K562 (cell line): ENCODE data around the gene MCM9.

Experiments
- EP300 ChIP-seq: IDR thresholded peaks from 2 replicates; pipeline ENCODE4 v1.6.1; 2012; ENCODE audit warnings: low read length, improper control_type of control experiment
- HLTF ChIP-seq: fragments of 450-650 bp; IDR thresholded peaks from 2 replicates; pipeline ENCODE4 v1.6.1; 2016
- POLR2A ChIP-seq: fragments of 450-650 bp; conservative IDR thresholded peaks from 2 replicates; pipeline ENCODE4 v1.6.1; 2016
- TF ChIP-seq, protein P1 (sequence below), 3 experiments: IDR thresholded peaks in 2 of 3; conservative IDR thresholded peaks in 1 of 3; 2 replicates each; pipeline ENCODE4 v1.5.1; 2011 to 2012; ENCODE audit warnings: low read length in 3 of 3, mild to moderate bottlenecking in 3 of 3, control low read depth in 2 of 3, improper control_type of control experiment in 1 of 3, inconsistent platforms in 1 of 3, low read depth in 1 of 3, mixed read lengths in 1 of 3, moderate library complexity in 1 of 3; ENCODE audit not compliant: insufficient read depth in 2 of 3

DNA sequence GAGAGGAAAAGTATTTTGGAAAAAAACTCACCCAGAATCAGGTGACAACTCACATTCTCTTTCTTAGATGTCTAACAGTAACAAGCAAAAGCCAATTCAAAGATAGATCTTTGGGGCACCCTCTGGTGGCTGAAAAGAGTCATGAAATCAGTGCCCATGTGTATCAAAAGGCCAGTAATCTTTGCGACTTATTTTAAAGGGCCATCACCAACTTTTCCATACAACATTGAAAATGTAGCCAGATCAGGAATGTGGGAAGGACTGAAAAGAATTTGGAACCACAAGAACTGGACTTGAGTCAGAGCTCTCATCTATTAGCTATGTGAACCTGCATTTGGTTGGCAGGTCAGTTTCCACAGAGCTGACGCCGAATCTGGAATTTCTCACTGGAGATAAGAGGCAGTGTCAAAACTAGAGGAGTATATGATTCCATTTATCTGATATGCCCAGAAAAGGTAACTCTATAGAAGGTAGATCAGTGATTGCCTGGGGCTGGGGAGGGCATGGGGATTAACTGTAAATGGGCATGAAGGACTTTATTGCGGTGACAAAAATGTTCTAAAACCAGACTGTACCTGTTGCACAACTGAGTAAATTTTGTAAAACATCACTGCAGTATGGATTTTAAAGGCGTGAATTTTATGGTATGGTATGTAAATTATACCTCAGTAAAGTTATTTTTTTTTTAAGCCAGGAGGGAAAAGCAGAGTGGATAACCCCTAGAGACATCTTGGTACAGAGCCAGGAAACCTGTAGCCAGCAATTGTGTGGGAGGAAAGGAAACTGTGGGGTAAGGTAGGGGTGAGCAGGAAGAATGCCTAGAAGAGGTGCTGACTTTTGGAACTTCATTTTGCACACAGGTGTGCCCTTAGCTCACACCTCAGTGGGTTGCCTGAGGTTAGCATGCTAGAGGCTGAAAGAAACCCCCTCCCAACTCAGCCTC lies 158.1 kb downstream of the MCM9 start:
- TF ChIP-seq, protein P1, sequence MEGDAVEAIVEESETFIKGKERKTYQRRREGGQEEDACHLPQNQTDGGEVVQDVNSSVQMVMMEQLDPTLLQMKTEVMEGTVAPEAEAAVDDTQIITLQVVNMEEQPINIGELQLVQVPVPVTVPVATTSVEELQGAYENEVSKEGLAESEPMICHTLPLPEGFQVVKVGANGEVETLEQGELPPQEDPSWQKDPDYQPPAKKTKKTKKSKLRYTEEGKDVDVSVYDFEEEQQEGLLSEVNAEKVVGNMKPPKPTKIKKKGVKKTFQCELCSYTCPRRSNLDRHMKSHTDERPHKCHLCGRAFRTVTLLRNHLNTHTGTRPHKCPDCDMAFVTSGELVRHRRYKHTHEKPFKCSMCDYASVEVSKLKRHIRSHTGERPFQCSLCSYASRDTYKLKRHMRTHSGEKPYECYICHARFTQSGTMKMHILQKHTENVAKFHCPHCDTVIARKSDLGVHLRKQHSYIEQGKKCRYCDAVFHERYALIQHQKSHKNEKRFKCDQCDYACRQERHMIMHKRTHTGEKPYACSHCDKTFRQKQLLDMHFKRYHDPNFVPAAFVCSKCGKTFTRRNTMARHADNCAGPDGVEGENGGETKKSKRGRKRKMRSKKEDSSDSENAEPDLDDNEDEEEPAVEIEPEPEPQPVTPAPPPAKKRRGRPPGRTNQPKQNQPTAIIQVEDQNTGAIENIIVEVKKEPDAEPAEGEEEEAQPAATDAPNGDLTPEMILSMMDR (IDR thresholded peaks at IDR 0.05 in 2 of 3, conservative IDR thresholded peaks at IDR 0.05 in 1 of 3; ENCODE audit: insufficient read depth in 2 of 3, low read depth in 1 of 3, low read length in 3 of 3), result peak; percentile 64 to 85 (median 67); a peak in 5 of 6 replicates
- TF ChIP-seq POLR2A (no peak), EP300 (no peak), HLTF (no peak)
